GM12878 (cell line): ENCODE results near the gene SAP30L. TPM values are rescaled to one million over a fixed set of nuclear protein-coding genes. Genes with fewer than 3 reads are reported as not detected.

Experiments used
- ATAC-seq: fragments of 200-7000 bp; cut with Tn5 transposase; 3 replicates; pipeline ENCODE4 v1.9.1; 2020; ENCODE audit warnings: mild to moderate bottlenecking, moderate library complexity
- BruUV-seq: library from RNA; stranded (reverse); fragments of 400-500 nt; replicated peaks from 2 replicates; lab custom pipeline; 2021; lab: Mats Ljungman, UMichigan
- CTCF ChIA-PET: fragments of 300-600 bp; sonication (Branson Sonifier 250); formaldehyde crosslinking; extraction: SDS; loops from one replicate; lab custom pipeline; 2021; ENCODE audit warnings: inconsistent platforms; lab: Yijun Ruan, JAX
- POLR2A ChIA-PET: fragments of 350-600 bp; formaldehyde crosslinking; extraction: SDS; loops from one replicate; lab custom pipeline; 2021; ENCODE audit warnings: inconsistent platforms; lab: Charles Lee
- RAD21 ChIA-PET: fragments of 300-600 bp; sonication (Branson Sonifier 250); formaldehyde crosslinking; loops from one replicate; lab custom pipeline; 2023; ENCODE audit warnings: antibody characterized with exemption; ENCODE audit not compliant: unreplicated experiment; lab: Charles Lee
- SMC1A ChIA-PET: fragments of 300-600 bp; sonication (Branson Sonifier 250); formaldehyde crosslinking; loops from one replicate; lab custom pipeline; 2023; ENCODE audit not compliant: unreplicated experiment, uncharacterized antibody; lab: Charles Lee
- DNase-seq: peaks from one replicate; pipeline ENCODE4 v3.0.0-alpha.2; 2011; ENCODE audit warnings: low read depth, low spot score
- FAIRE-seq: peaks from 3 replicates; lab custom pipeline; 2011; peaks lifted over from hg19 to GRCh38; lab: Jason Lieb, UNC
- H2AFZ ChIP-seq: 2 replicates; pipeline ENCODE4 v1.6.0; 2011; ENCODE audit warnings: low read depth, low read length, control low read depth; ENCODE audit not compliant: control insufficient read depth
- H3K27ac ChIP-seq: 2 replicates; pipeline ENCODE4 v1.5.1; 2011; ENCODE audit warnings: control low read depth; ENCODE audit not compliant: control insufficient read depth, insufficient read depth
- H3K27me3 ChIP-seq, 2 experiments: replicated peaks in 1 of 2; 2 replicates each; pipeline versions ENCODE4 v1.6.0 to v1.6.1; 2011; ENCODE audit warnings: low read length in 1 of 2; ENCODE audit not compliant: control insufficient read depth in 2 of 2, insufficient read depth in 2 of 2
- H3K36me3 ChIP-seq, 2 experiments: 2 replicates each; pipeline ENCODE4 v1.5.1; 2011; ENCODE audit warnings: low read length in 1 of 2; ENCODE audit not compliant: control insufficient read depth in 2 of 2, insufficient read depth in 2 of 2
- H3K4me1 ChIP-seq: 2 replicates; pipeline ENCODE4 v1.6.1; 2011; ENCODE audit warnings: mild to moderate bottlenecking, low read length, moderate library complexity, mixed read lengths; ENCODE audit not compliant: control insufficient read depth, insufficient read depth
- H3K4me2 ChIP-seq: 2 replicates; pipeline ENCODE4 v1.6.0; 2011; ENCODE audit warnings: control low read depth; ENCODE audit not compliant: control insufficient read depth, insufficient read depth
- H3K4me3 ChIP-seq: fragments of 200-600 bp; sonication (generic); 2 replicates; pipeline ENCODE4 v1.5.1; 2016
- H3K79me2 ChIP-seq: 2 replicates; pipeline ENCODE4 v1.6.0; 2011; ENCODE audit warnings: low read length; ENCODE audit not compliant: control insufficient read depth, insufficient read depth
- H3K9ac ChIP-seq: 2 replicates; pipeline ENCODE4 v1.8.0; 2011; ENCODE audit warnings: low read length, control low read depth, mixed read lengths; ENCODE audit not compliant: control insufficient read depth, insufficient read depth
- H3K9me3 ChIP-seq: replicated peaks from 3 replicates; pipeline ENCODE4 v1.5.1; 2011; ENCODE audit warnings: mild to moderate bottlenecking, low read length; ENCODE audit not compliant: control insufficient read depth, insufficient read depth
- H4K20me1 ChIP-seq: 2 replicates; pipeline ENCODE4 v1.6.0; 2011; ENCODE audit not compliant: control insufficient read depth, insufficient read depth
- BMI1 ChIP-seq: fragments of 450-650 bp; IDR thresholded peaks from 2 replicates; pipeline ENCODE4 v1.6.1; 2016; ENCODE audit warnings: mild to moderate bottlenecking, moderate library complexity, borderline replicate concordance
- DPF2 ChIP-seq: fragments of 450-650 bp; IDR thresholded peaks from 2 replicates; pipeline ENCODE4 v1.6.1; 2017; ENCODE audit warnings: mild to moderate bottlenecking
- IRF4 ChIP-seq: IDR thresholded peaks from 2 replicates; pipeline ENCODE4 v1.6.1; 2011; ENCODE audit warnings: low read depth, low read length
- KAT2A ChIP-seq: conservative IDR thresholded peaks from 2 replicates; pipeline ENCODE4 v1.6.1; 2011; ENCODE audit warnings: low read depth, low read length; ENCODE audit not compliant: control insufficient read depth
- KLF5 ChIP-seq: fragments of 450-650 bp; IDR thresholded peaks from 2 replicates; pipeline ENCODE4 v1.6.1; 2014; ENCODE audit warnings: mild to moderate bottlenecking; ENCODE audit not compliant: partially characterized antibody
- NFXL1 ChIP-seq: fragments of 450-650 bp; IDR thresholded peaks from 2 replicates; pipeline ENCODE4 v1.6.1; 2017; ENCODE audit warnings: antibody characterized with exemption, mild to moderate bottlenecking, borderline replicate concordance
- RAD21 ChIP-seq: IDR thresholded peaks from 2 replicates; pipeline ENCODE4 v1.6.1; 2011; ENCODE audit warnings: mild to moderate bottlenecking, low read depth, low read length, moderate library complexity; ENCODE audit not compliant: insufficient read depth
- SIX5 ChIP-seq: IDR thresholded peaks from 2 replicates; pipeline ENCODE4 v1.6.1; 2011; ENCODE audit warnings: mild to moderate bottlenecking, low read depth, low read length, moderate library complexity; ENCODE audit not compliant: severe bottlenecking
- SP1 ChIP-seq: IDR thresholded peaks from one replicate; pipeline ENCODE4 v1.6.1; 2011; ENCODE audit warnings: low read depth, low read length
- SREBF1 ChIP-seq: IDR thresholded peaks from 2 replicates; pipeline ENCODE4 v1.6.1; 2012; ENCODE audit warnings: mild to moderate bottlenecking, low read length
- TCF3 ChIP-seq: IDR thresholded peaks from 2 replicates; pipeline ENCODE4 v1.6.1; 2012; ENCODE audit warnings: low read depth, mild to moderate bottlenecking, low read length, borderline replicate concordance; ENCODE audit not compliant: insufficient read depth
- YY1 ChIP-seq: IDR thresholded peaks from 2 replicates; pipeline ENCODE4 v1.6.1; 2011; ENCODE audit warnings: low read depth, mild to moderate bottlenecking, low read length
- ZNF24 ChIP-seq: fragments of 450-650 bp; IDR thresholded peaks from 2 replicates; pipeline ENCODE4 v1.6.1; 2017; ENCODE audit warnings: antibody characterized with exemption, mild to moderate bottlenecking
- WGBS: methylation state at CpG from one replicate; pipeline ENCODE4 v1.1.6; 2016; ENCODE audit warnings: low lambda C conversion rate; ENCODE audit not compliant: insufficient replicate concordance, insufficient coverage; ENCODE audit errors: missing lambda C conversion rate; 5-methylcytosine and 5-hydroxymethylcytosine counted together
- in situ Hi-C: fragments of 300-500 bp; cut with MboI; formaldehyde crosslinking; loops from 9 replicates; pipeline ENCODE4 v1.14.3; 2018; ENCODE audit warnings: mixed read lengths
- intact Hi-C: fragments of 100-400 bp; cut with micrococcal nuclease; formaldehyde crosslinking; loops from one replicate; pipeline ENCODE4 v1.14.2; 2022; ENCODE audit not compliant: unreplicated experiment
- polyA plus RNA-seq, 11 experiments: library from polyadenylated mRNA; depleted of rRNA in 4 of 11; unstranded in 6 of 11; stranded (reverse) in 5 of 11; fragments of >200 nt; fragmentation: Nextera tagmentation in 4 of 11; fragmentation: Illumina TruSeq in 1 of 11; extraction: Ambion mirVana in 4 of 11; extraction: Trizol in 1 of 11; gene quantifications; 1 replicate in 1 of 11; 2 replicates in 10 of 11; pipeline versions ENCODE4 v1.2.1 to v1.2.3, GENCODE V29; 2011 to 2016; ENCODE audit warnings: inconsistent platforms in 2 of 11, missing spikeins in 2 of 11, low read depth in 1 of 11
- total RNA-seq, 4 experiments: library from RNA; depleted of rRNA in 3 of 4; stranded (reverse); fragments of >200 nt in 3 of 4; fragmentation: Illumina TruSeq in 1 of 4; extraction: Trizol in 1 of 4; gene quantifications; 2 replicates each; pipeline versions ENCODE4 v1.2.1 to v1.2.3, GENCODE V29; 2013 to 2021
- TF ChIP-seq, protein P1 (sequence below): fragments of 450-650 bp; formaldehyde crosslinking; IDR thresholded peaks from 2 replicates; pipeline ENCODE4 v1.5.0; 2022; ENCODE audit warnings: mild to moderate bottlenecking, missing genetic modification characterization

SAP30L gene
- total and polyA plus RNA-seq, 10 of the 15 experiments (the other 5 are each of a cell fraction or from before 2014, with no cell fraction given) = 2.4 to 36.8 (median 15.7) TPM

- no peak overlapping the region for H3K4me3 ChIP-seq
- no peaks in the 10 kb centered on the region for H3K27me3 ChIP-seq
- intact Hi-C loops = no loop called here
- H3K36me3 ChIP-seq = peaks cover under 1 to 11% of the 10 kb centered on the region in 2 experiments
- TF ChIP-seq SIX5 = no peak
- TF ChIP-seq ZNF24 = peak; percentile 88
- TF ChIP-seq, all 136 proteins: peak for 1
- Histone ChIP-seq H3K9ac (no peak overlapping the region), H3K27ac (no peak overlapping the region), H4K20me1 (no peaks in the 10 kb centered on the region), H3K9me3 (no peaks in the 10 kb centered on the region), H2AFZ (no peak overlapping the region), H3K4me1 (peaks cover 7% of the 10 kb centered on the region), H3K79me2 (no peaks in the 10 kb centered on the region), H3K4me2 (no peak overlapping the region)
- WGBS = 67% methylated on average over 3 of the region's 3 CpGs
- in situ Hi-C loops = no loop called here
- POLR2A ChIA-PET = no interaction called here
- SMC1A ChIA-PET = interaction anchor here (1.0 to 1.7 kb wide), 2 partner anchors 9 to 203 kb away, joined by 4 read pairs; no protein-coding TSS in a partner anchor
- DNase-seq (no peak), ATAC-seq (no peak), FAIRE-seq (no peak)
- RAD21 ChIA-PET = interaction anchor here (1.1 kb wide), 1 partner anchor 9 kb away, joined by 3 read pairs; no protein-coding TSS in a partner anchor
- no TSS peak for BruUV-seq
- CTCF ChIA-PET = interaction anchor here (1.4 kb wide), 1 partner anchor 9 kb away, joined by 3 read pairs; no protein-coding TSS in a partner anchor
These were observed 49.7 kb upstream of the SAP30L start for GRCh38 chr5:154396128-154396527.

- intact Hi-C loops = no loop called here
- Histone ChIP-seq H2AFZ (no peak overlapping the region), H3K27me3 (no peaks in the 10 kb centered on the region), H3K4me3 (no peak overlapping the region), H4K20me1 (no peaks in the 10 kb centered on the region), H3K27ac (no peak overlapping the region), H3K36me3 (peaks cover 0 to 8% of the 10 kb centered on the region in 2 experiments; a peak in 2 of 4 replicates), H3K9me3 (no peaks in the 10 kb centered on the region), H3K9ac (no peak overlapping the region), H3K4me2 (no peak overlapping the region), H3K79me2 (no peaks in the 10 kb centered on the region), H3K4me1 (peaks cover 7% of the 10 kb centered on the region)
- ChIA-PET CTCF (interaction anchor here (1.0 to 1.6 kb wide), 5 partner anchors 8 to 325 kb away, joined by 3 to 4 read pairs (median 3); partner anchors contain the start of gene GALNT10), SMC1A (interaction anchor here (0.8 to 1.6 kb wide), 4 partner anchors 161 to 323 kb away, joined by 3 to 4 read pairs (median 3); no protein-coding TSS in a partner anchor), RAD21 (interaction anchor here (0.6 kb wide), 1 partner anchor 423 kb away, joined by 4 read pairs; no protein-coding TSS in a partner anchor), POLR2A (no interaction called here)
- FAIRE-seq = no peak
- in situ Hi-C loops = no loop called here
- WGBS = 98% methylated on average over 10 of the region's 10 CpGs
- no peak for ATAC-seq
- no peak for DNase-seq
- no TSS peak for BruUV-seq
- peak; percentile 47; the same call in 1 of the 2 replicates for TF ChIP-seq YY1
- TF ChIP-seq, protein P1, sequence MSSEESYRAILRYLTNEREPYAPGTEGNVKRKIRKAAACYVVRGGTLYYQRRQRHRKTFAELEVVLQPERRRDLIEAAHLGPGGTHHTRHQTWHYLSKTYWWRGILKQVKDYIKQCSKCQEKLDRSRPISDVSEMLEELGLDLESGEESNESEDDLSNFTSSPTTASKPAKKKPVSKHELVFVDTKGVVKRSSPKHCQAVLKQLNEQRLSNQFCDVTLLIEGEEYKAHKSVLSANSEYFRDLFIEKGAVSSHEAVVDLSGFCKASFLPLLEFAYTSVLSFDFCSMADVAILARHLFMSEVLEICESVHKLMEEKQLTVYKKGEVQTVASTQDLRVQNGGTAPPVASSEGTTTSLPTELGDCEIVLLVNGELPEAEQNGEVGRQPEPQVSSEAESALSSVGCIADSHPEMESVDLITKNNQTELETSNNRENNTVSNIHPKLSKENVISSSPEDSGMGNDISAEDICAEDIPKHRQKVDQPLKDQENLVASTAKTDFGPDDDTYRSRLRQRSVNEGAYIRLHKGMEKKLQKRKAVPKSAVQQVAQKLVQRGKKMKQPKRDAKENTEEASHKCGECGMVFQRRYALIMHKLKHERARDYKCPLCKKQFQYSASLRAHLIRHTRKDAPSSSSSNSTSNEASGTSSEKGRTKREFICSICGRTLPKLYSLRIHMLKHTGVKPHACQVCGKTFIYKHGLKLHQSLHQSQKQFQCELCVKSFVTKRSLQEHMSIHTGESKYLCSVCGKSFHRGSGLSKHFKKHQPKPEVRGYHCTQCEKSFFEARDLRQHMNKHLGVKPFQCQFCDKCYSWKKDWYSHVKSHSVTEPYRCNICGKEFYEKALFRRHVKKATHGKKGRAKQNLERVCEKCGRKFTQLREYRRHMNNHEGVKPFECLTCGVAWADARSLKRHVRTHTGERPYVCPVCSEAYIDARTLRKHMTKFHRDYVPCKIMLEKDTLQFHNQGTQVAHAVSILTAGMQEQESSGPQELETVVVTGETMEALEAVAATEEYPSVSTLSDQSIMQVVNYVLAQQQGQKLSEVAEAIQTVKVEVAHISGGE (CRISPR knock-in tag) = no peak
- no peak for TF ChIP-seq SP1
- no peak for TF ChIP-seq IRF4
- no peak for TF ChIP-seq SREBF1
- no peak for TF ChIP-seq KAT2A
- no peak for TF ChIP-seq TCF3
- no peak for TF ChIP-seq BMI1
- TF ChIP-seq NFXL1 = no peak
- TF ChIP-seq RAD21 = peak; percentile 33; the same call in 1 of the 2 replicates
- TF ChIP-seq KLF5 = no peak
- no peak for TF ChIP-seq DPF2
These were observed 48.0 kb upstream of the SAP30L start for GRCh38 chr5:154397652-154398406.
